HEK293 (cell line): Measurements from ENCODE around the gene INPP4B.

ENCODE experiments used
- CTCF ChIA-PET: fragments of 350-600 bp; formaldehyde crosslinking; extraction: SDS; loops from one replicate; lab custom pipeline; 2021; ENCODE audit warnings: antibody characterized with exemption; lab: Yijun Ruan, JAX
- POLR2A ChIA-PET: fragments of 300-600 bp; formaldehyde crosslinking; extraction: SDS; loops from one replicate; lab custom pipeline; 2020; ENCODE audit warnings: antibody characterized with exemption, inconsistent platforms; lab: Yijun Ruan, JAX
- H3K27ac ChIP-seq: fragments of 200-500 bp; sonication (Bioruptor generic); 2 replicates; pipeline ENCODE4 v1.5.1; 2014; ENCODE audit warnings: low read depth, low read length, control low read depth, inconsistent platforms; ENCODE audit errors: extremely low read depth
- H3K36me3 ChIP-seq, 2 experiments: fragments of 200-500 bp in 1 of 2; sonication (Bioruptor generic) in 1 of 2; 1 replicate in 1 of 2; 2 replicates in 1 of 2; pipeline ENCODE4 v1.5.1; 2014 to 2017; ENCODE audit warnings: inconsistent platforms in 2 of 2, low read length in 2 of 2; ENCODE audit not compliant: control insufficient read depth in 2 of 2, insufficient read depth in 1 of 2
- H3K4me1 ChIP-seq: fragments of 200-500 bp; sonication (Bioruptor generic); 2 replicates; pipeline ENCODE4 v1.5.1; 2014; ENCODE audit warnings: mild to moderate bottlenecking, low read length, inconsistent platforms; ENCODE audit not compliant: control insufficient read depth, insufficient read depth
- H3K4me3 ChIP-seq: 2 replicates; pipeline ENCODE4 v1.5.1; 2011; ENCODE audit warnings: low read depth, mild to moderate bottlenecking, control low read depth, low read length, moderate library complexity
- H3K9me3 ChIP-seq: fragments of 200-500 bp; sonication (Bioruptor generic); 2 replicates; pipeline ENCODE4 v1.5.1; 2014; ENCODE audit warnings: low read depth, low read length, inconsistent platforms; ENCODE audit not compliant: control insufficient read depth, insufficient read depth
- HOXD13 ChIP-seq: sonication (generic); formaldehyde crosslinking; IDR thresholded peaks from 2 replicates; pipeline ENCODE4 v1.8.0; 2022; ENCODE audit warnings: missing genetic modification reagents, borderline replicate concordance
- INSM2 ChIP-seq: fragments of 450-650 bp; formaldehyde crosslinking; IDR thresholded peaks from 2 replicates; pipeline ENCODE4 v1.5.1; 2016; ENCODE audit warnings: missing biosample characterization, missing genetic modification characterization
- KLF9 ChIP-seq: fragments of 450-650 bp; formaldehyde crosslinking; IDR thresholded peaks from 2 replicates; pipeline ENCODE4 v1.5.1; 2016; ENCODE audit warnings: missing biosample characterization, missing genetic modification characterization, low read depth
- PATZ1 ChIP-seq: fragments of 450-650 bp; formaldehyde crosslinking; IDR thresholded peaks from 2 replicates; pipeline ENCODE4 v1.5.1; 2016; ENCODE audit warnings: missing biosample characterization, missing genetic modification characterization
- PRDM10 ChIP-seq: fragments of 450-650 bp; formaldehyde crosslinking; IDR thresholded peaks from 2 replicates; pipeline ENCODE4 v1.5.1; 2016; ENCODE audit warnings: missing biosample characterization, missing genetic modification characterization
- SALL2 ChIP-seq: fragments of 450-650 bp; formaldehyde crosslinking; IDR thresholded peaks from 2 replicates; pipeline ENCODE4 v1.5.0; 2017; ENCODE audit warnings: missing biosample characterization, mild to moderate bottlenecking, missing genetic modification characterization, borderline replicate concordance
- ZBTB11 ChIP-seq: fragments of 450-650 bp; formaldehyde crosslinking; conservative IDR thresholded peaks from 2 replicates; pipeline ENCODE4 v1.5.1; 2016; ENCODE audit warnings: low read depth, missing biosample characterization, missing genetic modification characterization
- ZBTB20 ChIP-seq: fragments of 450-650 bp; formaldehyde crosslinking; IDR thresholded peaks from 2 replicates; pipeline ENCODE4 v1.5.1; 2016; ENCODE audit warnings: missing biosample characterization, missing genetic modification characterization
- ZFP41 ChIP-seq: fragments of 450-650 bp; formaldehyde crosslinking; IDR thresholded peaks from 2 replicates; pipeline ENCODE4 v1.5.1; 2016; ENCODE audit warnings: missing biosample characterization, missing genetic modification characterization, borderline replicate concordance
- ZNF169 ChIP-seq: fragments of 450-650 bp; formaldehyde crosslinking; IDR thresholded peaks from 2 replicates; pipeline ENCODE4 v1.5.1; 2016; ENCODE audit warnings: missing biosample characterization, missing genetic modification characterization
- ZNF175 ChIP-seq: fragments of 450-650 bp; formaldehyde crosslinking; IDR thresholded peaks from 2 replicates; pipeline ENCODE4 v1.5.1; 2016; ENCODE audit warnings: missing biosample characterization, missing genetic modification characterization
- ZNF18 ChIP-seq: fragments of 450-650 bp; formaldehyde crosslinking; IDR thresholded peaks from 2 replicates; pipeline ENCODE4 v1.5.1; 2016; ENCODE audit warnings: missing biosample characterization, missing genetic modification characterization
- ZNF776 ChIP-seq: fragments of 450-650 bp; formaldehyde crosslinking; IDR thresholded peaks from 2 replicates; pipeline ENCODE4 v1.5.0; 2017; ENCODE audit warnings: missing biosample characterization, missing genetic modification characterization, borderline replicate concordance
- ZSCAN5A ChIP-seq: fragments of 450-650 bp; formaldehyde crosslinking; IDR thresholded peaks from 2 replicates; pipeline ENCODE4 v1.5.1; 2016; ENCODE audit warnings: missing biosample characterization, missing genetic modification characterization

INPP4B gene

GRCh38 chr4:142158980-142159379, 687.1 kb downstream of the INPP4B start:
- Histone ChIP-seq H3K27ac (no peak overlapping the region), H3K4me3 (no peak overlapping the region), H3K4me1 (no peaks in the 10 kb centered on the region), H3K36me3 (no peaks in the 10 kb centered on the region), H3K9me3 (no peaks in the 10 kb centered on the region)
- ChIA-PET CTCF (no interaction called here), POLR2A (no interaction called here)
- TF ChIP-seq ZFP41: no peak
- TF ChIP-seq ZSCAN5A (tag by site-specific recombination): no peak
- TF ChIP-seq ZBTB11 (tag by site-specific recombination): no peak
- no peak for TF ChIP-seq ZNF776 (tag by site-specific recombination)
- TF ChIP-seq SALL2 (tag by site-specific recombination): no peak
- no peak for TF ChIP-seq HOXD13

- TF ChIP-seq ZNF169 (tag by site-specific recombination) (no peak), KLF9 (no peak), ZNF18 (no peak), HOXD13 (no peak), PRDM10 (tag by site-specific recombination) (no peak), ZBTB20 (tag by site-specific recombination) (no peak), ZNF175 (no peak), ZNF776 (tag by site-specific recombination) (no peak), PATZ1 (tag by site-specific recombination) (no peak), ZFP41 (no peak), INSM2 (tag by site-specific recombination) (no peak)
- CTCF ChIA-PET: interaction anchor here (1.0 kb wide), 1 partner anchor 692 kb away, joined by 3 read pairs; no protein-coding TSS in a partner anchor
- no peaks in the 10 kb centered on the region for H3K36me3 ChIP-seq
Observed at GRCh38 chr4:142156256-142156655, 689.8 kb downstream of the INPP4B start.

More at GRCh38 chr4:142156256-142156655, 689.8 kb downstream of the INPP4B start:
- POLR2A ChIA-PET: no interaction called here
- Histone ChIP-seq H3K4me1 (no peaks in the 10 kb centered on the region), H3K9me3 (no peaks in the 10 kb centered on the region), H3K4me3 (no peak overlapping the region), H3K27ac (no peak overlapping the region)
